Activated CD4-positive, alpha-beta T cell treated with anti-CD3 and anti-CD28 coated beads, Interleukin-2, amount 50 U/mL, for 4 hours (primary cell): Measurements from ENCODE around the gene NAT8L.

Source experiments
- DNase-seq, 2 experiments: peaks; one replicate each; pipeline ENCODE4 v3.0.0-alpha.2; 2020

The NAT8L gene

GRCh38 chr4:2046031-2046961 is 12.8 kb upstream of the NAT8L start:
- no peak for DNase-seq

GRCh38 chr4:2047031-2047660 is 12.0 kb upstream of the NAT8L start:
- no peak for DNase-seq

GRCh38 chr4:2047781-2048581 is 11.1 kb upstream of the NAT8L start:
- no peak for DNase-seq

GRCh38 chr4:2048831-2049230 is 10.3 kb upstream of the NAT8L start:
- DNase-seq, result no peak

GRCh38 chr4:2049381-2049780 is 9.7 kb upstream of the NAT8L start:
- no peak for DNase-seq

- DNase-seq, result no peak
Observed at GRCh38 chr4:2049811-2050210, 9.3 kb upstream of the NAT8L start.

GRCh38 chr4:2051086-2051485 is 8.0 kb upstream of the NAT8L start:
- no peak for DNase-seq

GRCh38 chr4:2054217-2054616 is 4.9 kb upstream of the NAT8L start:
- DNase-seq, result no peak

- DNase-seq, result no peak
Observed at GRCh38 chr4:2057382-2058065, 1.6 kb upstream of the NAT8L start.

GRCh38 chr4:2058264-2059045 is 672 bp upstream of the NAT8L start:
- no peak for DNase-seq

- no peak for DNase-seq
Observed at GRCh38 chr4:2059726-2060602, 837 bp downstream of the NAT8L start.

GRCh38 chr4:2060611-2061185 is 1.6 kb downstream of the NAT8L start:
- no peak for DNase-seq

GRCh38 chr4:2061186-2062131 is 2.3 kb downstream of the NAT8L start:
- DNase-seq, result no peak

GRCh38 chr4:2062168-2062807 is 3.2 kb downstream of the NAT8L start:
- DNase-seq, result no peak

GRCh38 chr4:2062808-2063524 is 3.8 kb downstream of the NAT8L start:
- no peak for DNase-seq

GRCh38 chr4:2063557-2064275 is 4.6 kb downstream of the NAT8L start:
- DNase-seq, result no peak

GRCh38 chr4:2064276-2064991 is 5.3 kb downstream of the NAT8L start:
- no peak for DNase-seq
